HG03442 (cell line): ENCODE measurements around the gene NFATC4.
A peak's percentile ranks its signal among the peaks of the same experiment; 100 is the strongest.
"Not testable (repeated sequence)": the region's sequence is repeated elsewhere in the genome, so short reads cannot be mapped to it uniquely, and the experiment has no call there.

ENCODE experiments used
- ATAC-seq: cut with Tn5 transposase; IDR thresholded peaks from one replicate; pipeline ENCODE4 v1.9.1; 2021; ENCODE audit warnings: mild to moderate bottlenecking, moderate library complexity; ENCODE audit not compliant: unreplicated experiment

NFATC4 gene

DNA sequence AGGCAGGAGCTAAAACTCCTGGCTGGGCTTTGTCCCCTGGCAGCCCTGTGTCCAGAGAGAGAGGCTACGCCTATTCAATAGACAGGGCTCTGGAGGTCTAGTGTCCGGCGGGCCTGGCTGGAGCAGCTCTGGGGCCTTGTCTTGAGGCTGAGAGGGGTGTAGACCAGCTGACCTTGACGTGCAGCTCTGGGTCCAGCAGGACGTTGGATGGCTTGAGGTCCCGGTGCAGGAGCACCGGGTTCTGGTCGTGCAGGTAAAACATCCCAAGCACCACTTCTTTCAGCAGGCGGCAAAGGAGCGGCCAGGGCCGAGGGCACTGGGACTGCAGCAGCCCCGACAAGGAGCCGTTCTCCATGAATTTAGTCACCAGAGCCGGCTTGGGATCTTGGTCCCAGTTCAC lies 29.1 kb upstream of the NFATC4 start:
- no peak for ATAC-seq

DNA sequence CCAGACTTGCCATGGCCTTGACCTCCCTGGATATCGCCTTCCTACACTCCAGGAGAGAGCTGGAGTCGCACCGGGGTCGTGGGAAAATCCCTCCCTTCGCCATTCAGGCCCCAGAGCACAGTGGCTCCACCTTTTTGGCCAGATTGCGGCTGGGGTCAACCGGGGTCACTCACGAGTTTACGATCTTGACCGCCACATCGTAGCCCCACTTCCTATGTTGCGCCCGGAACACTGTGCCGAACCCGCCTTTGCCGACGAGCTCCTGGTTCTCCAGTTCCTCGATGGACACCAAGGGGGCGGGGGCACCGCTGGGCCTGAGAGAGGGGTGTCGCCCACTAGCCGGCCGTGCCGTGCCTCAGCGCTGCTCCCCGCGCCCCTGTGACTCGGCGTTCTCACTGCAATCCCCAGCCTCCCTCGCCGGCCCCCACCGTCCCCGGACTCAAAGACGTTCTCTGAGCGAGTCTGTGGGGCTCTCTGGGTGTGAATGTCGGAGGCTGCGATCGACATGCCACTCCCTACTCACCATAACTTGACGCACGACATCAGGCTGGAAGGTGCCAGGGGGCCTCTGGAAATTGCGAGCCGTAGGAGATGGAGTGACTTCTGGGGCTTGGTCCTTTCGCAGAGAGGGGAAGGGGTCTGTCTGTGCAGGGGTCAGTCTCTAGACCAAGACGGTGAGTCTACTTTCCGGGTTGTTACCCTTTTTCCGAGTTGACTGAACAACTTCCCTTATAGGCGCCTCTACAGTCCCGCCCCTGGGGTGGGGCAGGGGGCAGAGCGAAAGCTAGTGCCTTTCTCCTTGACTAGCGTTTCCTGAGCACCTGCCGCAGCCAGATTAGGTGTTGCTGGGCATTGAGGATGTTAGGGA lies 28.5 kb upstream of the NFATC4 start, which contains the start of gene RIPK3:
TSS of gene RIPK3 (minus strand) at position 708 of the 868 bp plus-strand sequence. CDS start at position 543, 165 bp downstream.
- ATAC-seq, result peak; percentile 79

DNA sequence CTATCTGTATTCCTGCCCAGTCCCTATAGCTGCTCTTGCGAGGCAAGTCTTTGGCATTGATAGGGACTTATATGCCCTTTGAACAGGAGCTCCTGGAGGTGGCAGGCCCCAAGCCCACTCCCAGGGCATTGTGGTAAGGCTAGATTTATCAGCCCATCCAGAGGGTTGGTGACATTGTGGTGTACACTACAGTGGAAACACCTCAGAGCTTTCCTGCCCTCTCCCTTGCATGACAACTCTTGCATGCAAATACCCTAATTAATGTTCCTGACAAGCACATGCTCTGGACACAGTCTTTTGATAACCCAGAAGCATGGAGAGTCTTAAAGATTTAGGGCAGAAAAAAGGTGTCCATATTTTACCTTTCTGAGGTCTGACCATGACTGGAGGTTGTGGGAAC lies 27.4 kb upstream of the NFATC4 start:
- no peak for ATAC-seq

DNA sequence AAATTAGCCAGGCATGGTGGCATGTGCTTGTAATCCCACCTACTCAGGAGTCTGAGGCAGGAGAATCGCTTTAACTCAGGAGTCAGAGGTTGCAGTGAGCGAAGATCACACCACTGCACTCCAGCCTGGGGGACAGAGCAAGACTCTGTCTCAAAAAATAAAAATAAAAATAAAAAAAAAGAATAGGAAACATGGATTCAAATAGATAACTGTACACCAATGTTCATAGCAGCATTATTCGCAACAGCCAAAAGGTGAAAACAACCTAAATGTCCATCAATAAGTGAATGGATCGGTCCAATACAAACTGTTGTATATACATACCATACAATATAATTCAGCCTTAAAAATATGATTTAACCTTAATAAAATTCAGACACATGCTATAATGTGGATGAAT lies 25.1 kb upstream of the NFATC4 start:
- ATAC-seq, result no peak

DNA sequence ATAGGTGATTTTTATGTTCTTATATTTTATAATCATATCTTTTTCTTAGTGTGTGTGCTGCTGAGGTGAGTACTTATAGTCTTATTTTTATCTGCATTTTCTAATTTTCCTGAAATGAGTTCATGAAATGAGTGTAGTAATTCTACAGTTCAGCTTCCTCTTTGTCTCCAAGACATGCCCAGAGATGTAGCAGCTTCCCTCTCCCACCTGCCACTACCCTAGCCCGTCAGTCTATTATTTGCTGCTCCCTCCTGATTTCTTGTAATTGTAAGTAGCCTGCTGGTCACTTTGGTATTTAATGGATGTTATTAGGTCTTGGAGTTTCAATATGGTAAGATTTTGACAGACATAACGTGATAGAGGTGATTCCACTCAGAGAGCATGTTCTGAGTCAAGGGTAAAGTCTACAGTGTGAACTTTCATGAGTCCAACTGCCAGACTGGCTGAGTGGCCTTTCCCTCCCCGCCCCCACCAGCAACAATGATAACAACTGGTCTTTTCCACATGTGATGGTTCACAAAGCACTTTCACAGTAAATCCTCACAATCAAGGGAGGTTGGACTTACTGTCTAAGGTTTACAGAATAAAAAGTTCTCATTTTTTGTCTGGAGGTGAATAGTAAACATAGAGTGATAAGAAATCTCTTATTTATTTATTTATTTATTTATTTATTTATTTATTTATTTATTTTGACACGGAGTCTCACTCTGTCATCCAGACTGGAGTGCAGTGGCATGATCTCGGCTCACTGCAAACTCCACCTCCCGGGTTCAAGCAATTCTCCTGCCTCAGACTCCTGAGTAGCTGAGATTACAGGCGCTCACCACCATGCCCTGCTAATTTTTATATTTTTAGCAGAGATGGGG lies 24.0 kb upstream of the NFATC4 start:
- ATAC-seq, result no peak

DNA sequence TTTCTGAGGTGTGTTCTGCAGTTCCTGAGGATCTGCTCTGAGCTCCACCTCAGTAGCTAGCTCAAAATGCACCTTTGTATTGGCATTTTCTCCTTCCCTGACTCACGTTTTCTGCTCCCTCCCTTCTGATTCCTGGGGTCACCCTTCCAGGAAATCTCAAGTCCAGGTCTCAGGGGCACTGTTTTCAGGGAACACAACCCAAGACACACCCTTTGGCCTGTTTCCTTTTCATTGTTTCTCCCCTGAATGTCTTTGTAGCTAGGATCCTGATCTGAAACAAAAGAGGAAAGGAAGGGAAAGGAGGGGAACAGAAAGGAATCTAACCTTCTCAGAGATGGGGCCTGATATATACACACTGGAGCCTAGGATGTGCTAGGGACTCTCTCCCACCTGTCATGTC lies 20.9 kb upstream of the NFATC4 start:
- no peak for ATAC-seq

DNA sequence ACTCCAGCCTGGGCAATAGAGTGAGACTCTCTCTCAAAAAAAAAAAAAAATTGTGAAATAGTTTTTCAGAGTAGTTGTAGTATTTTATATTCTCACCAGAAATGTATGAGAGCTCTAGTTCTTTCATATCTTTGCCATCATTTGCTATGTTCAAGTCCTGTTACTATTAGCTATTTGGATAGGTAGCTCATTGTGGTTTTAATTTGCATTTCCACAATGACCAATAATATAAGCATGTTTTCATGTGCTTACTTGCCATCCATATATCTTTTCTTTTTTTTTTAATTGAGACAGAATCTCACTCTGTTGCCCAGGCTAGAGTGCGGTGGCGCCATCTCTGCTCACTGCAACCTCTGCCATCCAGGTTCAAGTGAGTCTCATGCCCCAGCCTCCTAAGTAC lies 19.8 kb upstream of the NFATC4 start:
- ATAC-seq, result no peak

DNA sequence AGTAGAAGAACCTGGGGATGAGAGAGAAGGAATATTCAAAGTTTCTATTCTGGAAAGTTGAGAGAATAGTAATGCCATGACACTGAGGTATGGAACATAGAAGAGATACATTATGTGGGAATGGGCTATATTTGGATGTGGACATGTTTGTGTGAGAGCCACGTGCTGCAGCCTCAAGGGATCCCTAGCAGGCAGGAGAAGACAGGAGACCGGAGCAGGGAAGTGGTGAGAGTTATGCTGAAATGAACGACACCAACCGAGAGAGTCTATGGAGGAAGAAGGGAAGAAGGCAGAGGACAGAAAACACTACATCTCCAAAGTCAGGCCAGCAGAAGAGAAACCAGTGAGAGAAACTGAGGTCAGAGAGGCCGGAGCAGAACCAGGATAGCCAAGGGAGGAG lies 18.2 kb upstream of the NFATC4 start:
- no peak for ATAC-seq

DNA sequence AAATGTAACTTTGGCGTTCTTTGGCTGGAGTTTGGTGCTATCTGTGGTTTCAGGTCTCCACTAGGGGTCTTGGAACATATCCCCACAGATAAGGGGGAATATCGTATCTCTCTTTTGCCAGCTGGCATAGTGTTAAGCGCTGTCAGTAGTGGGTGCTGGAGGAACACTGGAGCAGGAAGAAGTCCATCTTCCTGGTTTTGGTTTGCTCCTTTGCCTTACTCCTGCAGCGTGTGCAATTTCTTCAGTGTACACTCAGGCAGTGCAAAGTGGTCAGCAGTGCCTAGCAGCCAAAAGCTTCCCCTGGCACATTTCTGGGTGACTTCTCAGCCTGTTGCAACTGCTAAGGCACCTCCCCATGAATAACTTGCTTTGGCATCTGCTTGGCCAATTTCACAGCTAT lies 16.5 kb upstream of the NFATC4 start:
- no peak for ATAC-seq

DNA sequence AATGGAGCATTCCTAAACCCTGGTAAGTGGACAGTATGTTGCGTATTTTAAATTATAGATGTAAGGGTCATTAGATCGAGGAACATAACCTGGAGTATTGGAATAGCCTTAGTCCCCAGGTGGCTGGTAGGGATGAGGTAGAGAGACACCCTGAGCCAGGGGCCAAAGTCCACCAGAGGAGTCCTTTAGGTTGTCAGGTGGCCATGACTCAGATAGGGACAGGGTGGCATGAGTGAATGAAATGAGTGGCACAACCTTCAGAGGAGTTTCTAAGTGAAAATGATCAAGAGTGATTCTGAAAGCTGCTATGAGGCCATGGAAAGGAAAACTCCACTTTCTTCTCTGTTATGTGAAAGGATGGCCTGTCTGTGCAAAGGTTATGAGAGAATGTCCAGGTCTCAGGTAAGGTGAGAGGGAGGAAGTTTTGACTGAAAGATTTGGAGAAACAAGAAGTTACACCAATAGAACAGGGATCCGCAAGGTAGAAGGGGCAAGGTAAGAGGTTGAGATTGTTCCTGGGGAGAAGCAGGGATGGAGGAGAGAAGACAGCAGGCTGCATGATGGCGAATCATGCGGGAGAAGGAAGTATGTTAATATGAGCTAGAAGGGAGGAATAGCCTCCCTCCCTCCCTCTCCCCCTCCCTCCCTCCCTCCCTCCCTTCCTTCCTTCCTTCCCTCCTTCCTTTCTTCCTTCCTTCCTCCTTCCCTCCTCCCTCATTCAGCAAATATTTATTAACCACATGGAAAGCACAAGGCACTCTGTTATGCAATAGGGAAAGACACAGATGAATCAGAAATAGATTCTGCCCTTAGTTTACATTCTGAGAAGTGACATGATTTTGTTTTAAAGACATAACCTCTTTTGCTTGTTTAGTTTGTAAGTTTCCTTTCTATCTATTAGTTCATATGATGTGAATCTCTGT lies 14.2 kb upstream of the NFATC4 start:
- no peak for ATAC-seq

DNA sequence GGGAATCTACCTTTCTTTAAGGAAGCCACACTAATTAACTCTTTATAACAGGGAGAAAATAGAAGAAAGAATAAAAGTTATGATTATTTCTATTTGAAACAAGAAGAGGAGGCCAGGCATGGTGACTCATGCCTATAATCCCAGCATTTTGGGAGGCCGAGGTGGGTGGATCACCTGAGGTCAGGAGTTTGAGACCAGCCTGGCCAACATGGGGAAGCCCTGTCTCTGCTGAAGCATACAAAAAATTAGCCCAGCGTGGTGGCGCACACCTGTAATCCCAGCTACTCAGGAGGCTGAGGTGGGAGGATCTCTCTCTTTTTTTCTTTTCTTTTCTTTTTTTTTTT lies 13.5 kb upstream of the NFATC4 start:
- ATAC-seq, result not testable (repeated sequence)

DNA sequence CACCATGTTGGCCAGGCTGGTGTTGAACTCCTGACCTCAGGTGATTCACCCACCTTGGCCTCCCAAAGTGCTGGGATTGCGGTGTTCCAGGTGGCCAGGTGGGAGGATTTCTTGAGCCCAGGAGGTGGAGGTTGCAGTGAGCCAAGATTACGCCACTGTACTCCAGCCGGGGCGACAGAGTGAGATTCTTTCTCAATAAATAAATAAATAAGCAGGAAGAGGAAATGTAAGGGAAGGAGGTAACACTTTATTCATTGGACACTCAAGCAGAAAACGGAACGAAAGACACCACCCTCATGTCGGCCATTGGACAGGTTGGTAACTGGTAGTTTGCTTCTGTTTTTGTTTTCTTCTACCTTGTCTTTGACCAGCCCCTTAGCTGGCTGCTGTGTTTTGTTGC lies 13.0 kb upstream of the NFATC4 start:
- no peak for ATAC-seq

DNA sequence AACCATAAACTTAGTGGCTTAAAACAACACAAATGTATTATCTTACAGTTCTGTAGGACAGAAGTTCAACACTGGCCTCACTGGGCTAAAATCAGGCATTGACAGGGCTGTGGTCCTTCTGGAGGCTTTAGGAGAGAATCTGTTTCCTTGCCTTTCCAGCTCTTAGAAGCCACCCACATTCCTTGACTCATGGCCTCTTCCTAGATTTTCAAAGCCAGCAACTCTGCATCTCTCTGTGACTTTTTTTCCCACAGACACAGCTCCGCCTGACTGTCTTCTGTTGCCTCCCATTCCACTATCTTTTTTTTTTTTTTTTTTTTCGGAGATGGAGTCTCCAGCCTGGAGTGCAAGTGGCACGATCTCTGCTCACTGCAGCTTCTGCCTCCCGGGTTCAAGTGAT lies 11.8 kb upstream of the NFATC4 start:
- no peak for ATAC-seq

DNA sequence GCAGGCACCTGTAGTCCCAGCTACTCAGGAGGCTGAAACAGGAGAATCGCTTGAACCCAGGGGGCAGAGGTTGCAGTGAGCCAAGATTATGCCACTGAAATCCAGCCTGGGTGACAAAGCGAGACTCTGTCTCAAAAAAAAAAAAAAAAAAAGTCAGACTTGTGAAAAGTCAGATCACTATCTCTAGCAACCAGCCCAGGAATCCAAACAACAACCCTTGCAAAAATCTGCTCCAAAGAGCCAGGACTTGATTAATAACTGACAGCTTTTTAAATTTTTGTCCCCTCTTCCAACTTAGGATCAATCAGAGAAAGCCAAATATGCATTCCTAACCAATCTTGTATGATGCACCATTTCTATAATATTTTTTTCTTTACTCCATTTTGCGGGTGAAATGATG lies 7.7 kb upstream of the NFATC4 start:
- ATAC-seq, result no peak

DNA sequence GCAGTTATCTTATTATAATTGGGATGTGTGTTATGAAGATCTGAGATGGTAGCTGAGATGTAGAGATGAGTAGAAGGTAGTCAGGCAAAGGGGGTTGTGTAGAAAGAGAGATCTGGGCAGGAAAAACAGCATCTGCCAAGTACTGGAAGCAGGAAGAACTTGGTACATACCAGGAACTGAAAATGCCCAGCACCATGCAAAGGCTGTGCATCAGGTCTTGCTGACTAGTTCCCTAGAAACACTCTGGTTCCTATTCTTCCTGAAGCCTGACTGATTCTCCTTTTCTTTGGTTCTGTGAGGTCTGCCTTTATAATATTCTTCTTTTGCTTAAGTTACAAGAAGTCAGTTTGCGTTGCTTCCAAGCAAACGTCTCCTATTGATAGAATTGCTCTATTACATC lies 6.7 kb upstream of the NFATC4 start:
- ATAC-seq, result no peak

DNA sequence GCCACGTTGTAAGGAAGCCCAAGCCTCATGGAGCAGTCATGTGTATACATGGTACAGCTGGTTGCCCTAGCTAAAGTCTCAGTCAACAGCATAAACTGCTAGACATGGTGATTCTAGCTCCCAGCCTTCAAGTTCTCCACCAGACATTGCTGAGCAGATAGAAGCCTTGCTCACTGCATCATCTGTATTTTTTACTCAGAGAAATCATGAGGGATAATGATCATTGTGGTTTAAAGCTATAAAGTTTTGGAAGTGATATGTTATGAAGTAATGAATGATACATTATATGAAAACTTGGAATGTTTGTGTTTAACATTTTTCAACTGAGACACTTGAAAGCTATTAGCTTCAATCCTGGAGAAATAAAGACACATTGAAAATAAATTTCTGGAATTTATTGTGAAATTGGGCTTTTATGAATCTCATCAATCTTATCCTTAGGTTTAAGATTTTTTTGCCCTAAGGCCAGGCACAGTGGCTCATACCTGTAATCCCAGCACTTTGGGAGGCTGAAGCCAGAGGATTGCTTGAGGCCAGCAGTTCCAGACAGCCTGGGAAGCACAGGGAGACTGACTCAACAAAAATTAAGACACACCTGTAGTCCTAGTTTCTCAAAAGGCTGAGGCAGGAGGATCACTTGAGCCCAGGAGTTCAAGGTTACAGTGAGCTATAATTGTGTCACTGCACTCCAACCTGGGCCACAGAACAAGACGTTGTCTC lies 5.6 kb upstream of the NFATC4 start:
- ATAC-seq, result no peak

DNA sequence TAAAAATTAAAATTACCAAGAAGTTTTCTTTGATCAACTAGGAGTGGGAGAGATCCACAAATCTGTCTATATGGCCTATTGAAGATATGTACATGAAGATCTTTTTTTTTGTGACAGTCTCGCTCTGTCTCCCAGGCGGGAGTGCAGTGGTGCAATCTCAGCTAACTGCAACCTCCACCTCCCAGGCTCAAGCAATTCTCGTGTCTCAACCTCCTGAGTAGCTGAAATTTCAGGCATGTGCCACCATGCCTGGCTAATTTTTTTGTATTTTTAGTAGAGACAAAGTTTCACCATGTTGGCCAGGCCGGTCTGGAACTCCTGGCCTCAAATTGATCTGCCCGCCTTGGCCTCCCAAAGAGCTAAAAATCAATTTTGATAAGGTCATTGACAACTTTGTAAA lies 4.6 kb upstream of the NFATC4 start:
- ATAC-seq, result no peak

DNA sequence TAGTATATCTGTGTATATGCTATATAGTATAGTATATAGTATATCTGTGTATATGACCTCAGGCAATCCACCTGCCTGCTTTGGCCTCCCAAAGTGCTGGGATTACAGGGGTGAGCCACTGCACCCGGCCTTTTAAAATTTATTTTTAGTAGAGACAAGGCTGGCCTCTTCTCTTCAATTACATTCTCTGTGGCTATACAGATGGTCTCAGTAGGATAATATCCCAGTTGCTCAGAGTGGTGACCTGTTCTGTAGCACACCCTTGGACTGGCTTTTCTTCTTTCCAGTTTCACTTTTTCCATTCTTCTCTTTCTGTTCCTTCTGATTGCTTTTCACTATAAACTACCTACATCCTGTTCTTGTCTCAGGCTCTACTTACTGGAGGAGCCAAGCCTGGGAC lies 3.1 kb upstream of the NFATC4 start:
- ATAC-seq, result no peak

DNA sequence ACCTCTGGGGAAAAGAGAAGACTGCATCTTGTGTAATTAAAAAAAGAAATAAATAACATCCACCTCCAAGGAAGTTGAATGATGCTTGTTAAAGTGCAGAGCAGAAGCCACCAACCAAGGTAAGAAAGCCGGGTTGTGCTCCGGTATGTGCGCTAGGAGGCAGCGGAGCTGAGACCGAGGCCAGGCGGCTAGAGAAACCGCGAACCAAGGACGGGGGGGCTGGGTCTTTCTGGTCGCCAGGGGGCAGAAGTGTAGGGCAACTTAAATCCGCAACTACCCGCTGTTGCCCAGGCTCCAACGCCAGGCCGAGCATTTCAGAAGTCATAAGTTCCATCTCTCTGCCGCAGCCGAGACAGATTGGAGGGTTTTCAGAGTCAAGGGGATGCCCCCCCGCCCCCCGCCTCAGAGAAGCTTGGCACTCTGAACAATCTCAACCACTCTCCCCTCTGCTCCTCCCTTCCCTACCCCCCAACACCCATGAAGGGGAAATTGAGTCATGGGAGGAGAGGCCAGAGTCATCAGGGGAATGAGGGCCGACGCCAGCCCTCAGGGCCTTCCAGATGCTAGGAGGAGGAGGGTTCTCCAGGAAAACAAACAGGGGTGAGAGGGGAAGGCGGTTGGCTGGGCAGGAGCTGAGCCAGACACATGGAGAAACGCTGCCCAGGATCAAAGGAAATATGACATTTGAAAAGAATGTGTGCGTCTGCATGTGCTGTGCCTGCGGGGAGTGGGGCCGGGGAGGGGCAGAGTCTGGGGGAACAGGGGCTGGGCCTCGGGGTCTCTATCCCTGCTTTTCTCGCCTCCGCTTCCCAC lies 2.2 kb upstream of the NFATC4 start:
- ATAC-seq, result peak; percentile 43

DNA sequence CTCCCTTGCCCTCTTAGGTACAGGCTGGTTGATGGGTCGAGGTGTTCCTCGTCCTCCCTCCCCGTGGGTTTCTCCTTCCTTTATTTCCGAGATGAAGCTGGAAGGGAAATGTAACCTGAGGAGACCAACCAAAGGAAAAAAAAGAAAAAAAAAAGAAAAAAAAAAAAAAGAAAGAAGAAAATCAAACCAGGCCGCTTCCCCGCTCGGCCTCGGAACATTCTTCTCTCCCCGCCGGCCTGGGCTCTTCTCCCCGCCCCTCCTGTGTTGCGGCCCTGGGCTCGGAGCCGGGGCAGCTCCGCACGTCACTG lies 1.6 kb upstream of the NFATC4 start:
- no peak for ATAC-seq
